ENCODE data around the gene PITPNC1.

GRCh38 chr17:67388986-67389385 lies 11.9 kb downstream of the PITPNC1 start:
- TF ChIP-seq CTCF (IDR thresholded peaks at IDR 0.05) (no peak), POLR2A (IDR thresholded peaks at IDR 0.05) (no peak), POLR2AphosphoS5 (IDR thresholded peaks at IDR 0.05) (no peak)

Data from breast epithelium (tissue), 3 donors.